Stimulated activated CD8-positive, alpha-beta memory T cell treated with anti-CD3 and anti-CD28 coated beads, Interleukin-15, amount 100 ng/mL, for 24 hours (primary cell): Measurements from ENCODE around the gene PRUNE2.
"Not testable (repeated sequence)": the region's sequence is repeated elsewhere in the genome, so short reads cannot be mapped to it uniquely, and the experiment has no call there.

ENCODE experiments used
- DNase-seq: peaks from one replicate; pipeline ENCODE4 v3.0.0-alpha.2; 2020; ENCODE audit warnings: low read depth

PRUNE2 gene

GRCh38 chr9:76905791-76906646 lies at the start of gene PRUNE2:
Gene PRUNE2, minus strand, starts transcription at chr9:76906114. Its CDS starts 151 bp downstream, at chr9:76905963.
- DNase-seq, result no peak

DNA sequence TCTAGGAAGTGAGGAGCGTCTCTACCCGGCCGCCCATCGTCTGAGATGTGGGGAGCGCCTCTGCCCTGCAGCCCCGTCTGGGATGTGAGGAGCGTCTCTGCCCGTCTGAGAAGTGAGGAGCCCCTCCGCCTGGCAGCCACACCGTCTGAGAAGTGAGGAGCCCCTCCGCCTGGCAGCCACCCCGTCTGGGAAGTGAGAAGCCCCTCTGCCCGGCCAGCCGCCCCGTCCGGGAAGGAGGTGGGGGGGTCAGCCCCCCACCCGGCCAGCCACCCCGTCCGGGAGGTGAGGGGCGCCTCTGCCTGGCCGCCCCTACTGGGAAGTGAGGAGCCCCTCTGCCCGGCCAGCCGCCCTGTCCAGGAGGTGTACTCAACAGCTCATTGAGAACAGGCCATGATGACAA lies 49.5 kb upstream of the PRUNE2 start:
- not testable (repeated sequence) for DNase-seq

DNA sequence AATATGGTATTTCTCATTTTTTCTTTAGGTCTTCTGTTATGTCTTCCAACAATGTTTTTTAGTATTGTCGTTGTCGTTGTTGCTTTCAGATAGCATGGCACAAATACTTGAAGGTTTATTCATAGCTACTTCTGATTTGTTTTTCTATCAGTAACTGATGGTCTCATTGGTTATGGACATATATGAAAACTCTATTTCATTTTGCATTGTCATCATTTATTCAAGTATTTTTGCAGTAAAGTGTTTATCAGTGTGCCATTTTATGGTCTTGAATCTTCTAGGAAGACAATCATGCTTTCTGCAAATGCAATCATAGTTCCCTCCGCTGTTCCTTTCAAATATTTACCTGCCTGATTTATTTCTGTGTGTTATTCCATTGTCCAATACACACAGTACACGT lies 44.0 kb upstream of the PRUNE2 start:
- no peak for DNase-seq

- no peak for DNase-seq
Observed at GRCh38 chr9:76944011-76944410, 38.1 kb upstream of the PRUNE2 start.

DNA sequence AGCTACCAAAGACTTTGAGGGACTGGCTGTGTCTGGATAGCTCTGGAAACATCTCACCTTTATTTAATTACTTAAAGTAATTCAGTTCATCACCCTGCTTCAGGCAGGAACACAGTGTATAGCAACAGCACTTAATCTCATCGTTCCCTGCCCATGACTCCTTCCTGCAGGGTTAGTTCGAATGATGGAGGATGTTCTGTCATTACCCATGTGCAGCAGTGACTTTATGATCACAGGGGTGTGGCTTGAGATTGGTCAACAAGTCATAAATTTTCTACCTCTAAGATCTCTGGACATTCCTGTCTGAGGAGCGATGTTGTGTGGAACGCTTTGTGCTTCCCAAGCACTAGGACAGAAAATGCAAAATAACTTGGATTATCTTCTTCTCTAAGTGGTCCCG lies 37.1 kb upstream of the PRUNE2 start:
- DNase-seq, result no peak

DNA sequence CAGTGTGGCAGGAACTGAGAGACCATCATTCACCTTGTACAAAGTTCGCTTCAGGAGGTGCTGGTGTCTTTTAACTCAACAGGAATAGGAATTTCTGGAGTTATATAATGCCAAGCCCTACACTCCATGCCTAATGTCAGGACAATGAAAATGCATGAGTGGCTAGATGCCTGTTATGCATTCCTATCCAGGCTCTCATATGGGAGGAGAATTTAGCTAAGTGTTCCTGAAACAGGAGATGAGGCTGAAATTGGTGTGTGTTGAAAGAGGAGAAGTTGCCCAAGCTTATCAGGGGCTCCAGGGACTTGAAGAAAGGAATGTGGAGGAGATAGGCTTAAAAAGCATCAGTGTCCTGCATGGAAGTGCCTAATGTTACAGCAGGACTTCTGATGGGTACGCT lies 26.8 kb upstream of the PRUNE2 start:
- no peak for DNase-seq

DNA sequence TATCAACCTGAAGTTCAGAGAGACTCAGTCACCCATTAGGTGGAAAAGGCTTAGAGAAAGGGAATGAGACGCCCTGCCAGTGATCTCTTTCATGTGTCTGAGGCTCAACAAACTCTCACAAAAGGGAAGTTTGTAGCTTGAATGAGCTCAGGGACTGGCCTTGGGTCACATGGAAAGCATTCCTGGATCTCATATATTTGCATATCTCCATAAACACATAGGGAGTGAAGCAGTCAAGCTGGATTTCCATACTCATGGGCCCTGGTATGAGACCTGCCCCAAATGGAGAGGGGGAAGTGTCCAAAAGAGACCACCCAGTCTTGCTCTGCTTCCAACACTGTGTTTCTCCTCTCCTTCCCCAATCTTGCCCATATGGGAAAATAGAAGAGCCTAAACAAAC lies 26.4 kb upstream of the PRUNE2 start:
- DNase-seq, result no peak

- no peak for DNase-seq
Observed at GRCh38 chr9:76927540-76928240, 21.8 kb upstream of the PRUNE2 start.

GRCh38 chr9:76926846-76927245 lies 20.9 kb upstream of the PRUNE2 start:
- no peak for DNase-seq

DNA sequence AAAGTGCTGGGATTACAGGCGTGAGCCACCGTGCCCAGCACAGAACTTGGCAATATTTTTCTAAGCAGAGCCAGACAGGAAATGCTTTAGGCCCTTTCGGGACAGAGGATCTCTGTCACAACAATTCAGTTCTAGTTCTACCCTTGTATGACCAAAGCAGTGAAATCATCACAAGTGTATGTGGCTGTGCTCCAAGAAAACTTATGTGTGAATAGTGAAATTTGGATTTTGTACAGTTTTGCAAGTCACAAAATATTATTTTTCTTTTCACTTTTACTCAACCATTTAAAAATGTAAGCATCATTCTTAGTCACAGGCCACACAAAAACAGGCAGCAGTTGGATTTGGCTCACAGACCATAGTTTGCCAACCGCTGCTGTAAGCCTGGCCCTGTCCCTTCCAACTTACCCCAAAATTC lies 20.4 kb upstream of the PRUNE2 start:
- DNase-seq, result no peak

DNA sequence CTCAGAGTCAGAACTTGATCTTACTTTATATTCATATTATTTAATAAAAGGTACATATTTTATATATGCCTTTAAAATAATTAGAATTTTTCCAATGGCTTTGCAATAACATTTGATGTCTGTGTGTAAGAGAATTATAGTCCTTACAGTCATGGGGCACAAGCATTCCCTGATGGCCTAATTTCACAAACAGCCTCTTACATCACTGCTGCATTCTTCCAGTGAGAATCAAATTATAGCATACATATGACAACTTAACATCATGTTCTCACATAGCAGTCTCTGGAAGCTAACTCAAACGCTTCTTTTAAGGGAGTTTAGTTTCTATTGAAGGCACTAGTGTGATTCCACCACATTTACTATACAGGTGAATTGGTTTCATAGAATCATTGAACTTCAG lies 15.3 kb upstream of the PRUNE2 start:
- no peak for DNase-seq

GRCh38 chr9:76917299-76917698 lies 11.4 kb upstream of the PRUNE2 start:
- no peak for DNase-seq

- DNase-seq, result no peak
Observed at GRCh38 chr9:76916231-76916630, 10.3 kb upstream of the PRUNE2 start.

DNA sequence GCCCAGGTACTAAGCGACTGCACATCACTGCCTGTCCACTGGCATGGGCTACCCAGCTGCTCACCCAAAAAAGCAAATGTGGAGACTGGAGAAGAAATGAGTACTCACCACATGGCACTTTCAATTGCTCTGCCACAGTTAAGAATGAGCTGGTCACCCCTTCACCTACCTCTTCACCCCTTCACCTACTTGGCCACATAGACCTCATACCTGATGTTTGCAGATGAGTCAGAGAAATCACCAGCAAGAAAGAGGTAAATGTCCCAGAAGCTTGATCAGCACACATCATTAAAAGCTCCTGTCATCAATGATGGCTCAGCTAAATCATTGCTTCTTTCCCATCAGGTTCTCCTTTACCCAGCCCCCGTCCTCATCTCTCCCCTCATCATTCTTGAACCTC lies 7.6 kb upstream of the PRUNE2 start:
- DNase-seq, result no peak

DNA sequence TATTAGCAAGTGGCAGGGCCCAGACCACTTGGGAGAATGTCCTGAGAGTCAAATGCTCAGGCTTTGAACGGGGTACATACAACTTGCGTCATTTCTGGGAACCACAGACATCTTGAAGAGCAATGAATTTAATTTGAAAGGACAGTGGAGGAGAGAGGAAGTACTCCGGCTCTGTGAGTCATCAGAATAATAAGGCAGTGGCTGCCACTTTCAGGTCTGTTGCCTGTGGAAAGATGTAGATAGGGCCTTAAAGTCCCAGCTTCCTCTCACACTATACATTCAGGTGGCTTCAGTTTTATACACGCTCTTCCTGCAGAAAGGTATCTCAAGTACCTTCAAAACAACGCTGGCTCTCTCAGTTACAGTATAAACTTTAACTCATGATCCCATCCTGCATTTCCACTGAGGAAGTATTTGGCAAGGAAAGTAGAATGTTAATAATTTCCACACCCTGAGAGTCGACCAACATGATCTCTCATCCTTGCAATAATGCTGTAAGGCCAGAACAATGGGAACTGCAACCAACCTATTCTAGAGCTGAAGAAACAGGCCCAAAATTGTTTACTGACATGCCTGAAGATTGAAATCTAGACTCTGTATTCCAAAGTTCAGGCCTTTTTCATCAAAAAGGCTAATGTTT lies 6.8 kb upstream of the PRUNE2 start:
- DNase-seq, result no peak

DNA sequence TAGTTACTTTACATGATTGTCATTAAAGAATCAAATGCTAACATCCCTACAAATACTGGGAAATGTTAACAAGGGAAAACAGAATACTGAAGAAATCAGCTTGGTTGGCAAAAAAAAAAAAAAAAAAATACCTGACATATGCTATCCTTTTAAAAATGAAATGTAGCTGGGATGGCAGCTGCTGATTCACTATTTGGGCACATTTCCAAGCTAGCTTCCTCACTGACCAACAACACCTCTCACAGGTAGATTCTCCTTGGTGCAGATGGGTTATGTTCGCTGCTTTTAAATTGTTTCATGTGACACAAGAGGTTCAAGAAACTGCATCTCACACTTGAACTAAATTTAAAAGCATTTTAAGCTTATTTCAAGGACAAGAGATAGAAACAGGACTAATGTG lies 6.1 kb upstream of the PRUNE2 start:
- DNase-seq, result no peak

GRCh38 chr9:76910861-76911260 lies 4.9 kb upstream of the PRUNE2 start:
- no peak for DNase-seq

DNA sequence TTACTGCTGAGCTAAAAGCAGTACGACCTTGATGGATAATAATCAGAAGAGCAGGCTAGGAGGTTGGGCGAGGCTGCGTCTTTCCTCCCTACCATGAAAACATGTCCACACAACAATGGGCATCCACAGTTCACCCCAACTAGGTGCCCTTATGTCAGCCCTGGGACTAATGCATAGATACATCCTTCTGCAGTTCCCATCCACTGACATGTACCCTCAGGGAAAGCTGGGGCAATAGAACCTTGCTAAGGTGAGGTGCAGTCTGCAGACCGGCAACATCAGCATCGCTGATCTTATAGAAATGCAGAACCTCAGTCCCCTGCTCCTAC lies 697 bp upstream of the PRUNE2 start:
- DNase-seq, result no peak

DNA sequence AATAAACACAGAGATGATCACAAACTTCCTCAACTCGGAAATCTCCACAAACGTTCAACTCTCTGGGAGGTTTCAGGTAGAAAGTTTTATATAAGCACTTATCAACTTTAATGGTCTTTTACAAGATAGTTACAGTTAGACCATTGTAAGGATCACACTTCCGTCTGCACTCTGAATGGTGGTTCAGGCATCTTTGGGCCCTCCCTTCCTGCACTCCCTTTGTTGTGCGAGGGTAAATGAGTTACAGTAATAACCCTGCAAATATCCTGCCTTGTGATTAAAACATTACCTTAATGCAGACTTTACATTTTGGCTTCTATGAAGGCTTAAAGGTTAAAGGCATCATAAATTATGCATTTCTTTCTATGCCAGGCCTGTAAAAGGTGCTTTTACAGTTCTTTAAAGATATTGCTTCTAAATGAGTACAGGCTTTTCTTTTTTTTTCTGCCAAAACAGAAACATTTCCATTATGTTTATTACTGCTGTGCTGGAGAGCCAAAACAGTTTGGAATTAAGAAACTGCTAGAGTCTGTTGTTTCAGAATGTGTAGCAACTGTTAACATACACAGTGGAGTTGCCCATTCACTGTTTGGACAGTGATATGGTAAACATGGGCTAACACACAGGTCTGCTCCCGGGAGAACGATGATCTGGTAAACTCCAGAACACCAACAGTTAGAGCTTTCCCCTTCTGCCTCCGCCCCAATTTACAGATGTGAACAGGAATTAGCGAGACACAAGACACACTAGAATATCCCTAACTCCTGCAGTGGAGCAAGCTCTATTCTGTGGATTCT lies 1.1 kb downstream of the PRUNE2 start:
- no peak for DNase-seq

DNA sequence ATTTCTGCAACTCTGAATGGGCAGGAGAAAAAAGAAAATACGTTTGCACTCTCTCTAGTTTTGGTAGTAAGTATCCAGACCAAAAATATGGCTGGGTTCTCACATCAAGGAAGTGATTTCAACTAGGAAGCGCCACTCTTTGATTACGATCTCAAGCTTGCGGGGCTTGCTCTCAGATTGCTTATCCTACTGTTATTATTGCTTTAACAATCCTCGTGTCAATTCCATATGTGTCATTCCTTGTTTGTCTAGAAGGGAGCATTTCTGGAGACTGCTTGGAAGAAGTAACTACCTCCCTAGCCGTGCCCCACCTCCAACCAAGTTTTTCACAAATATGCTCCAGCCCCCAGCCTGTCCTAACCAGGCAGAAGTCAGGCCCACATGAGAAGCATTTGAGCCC lies 3.5 kb downstream of the PRUNE2 start:
- DNase-seq, result no peak

DNA sequence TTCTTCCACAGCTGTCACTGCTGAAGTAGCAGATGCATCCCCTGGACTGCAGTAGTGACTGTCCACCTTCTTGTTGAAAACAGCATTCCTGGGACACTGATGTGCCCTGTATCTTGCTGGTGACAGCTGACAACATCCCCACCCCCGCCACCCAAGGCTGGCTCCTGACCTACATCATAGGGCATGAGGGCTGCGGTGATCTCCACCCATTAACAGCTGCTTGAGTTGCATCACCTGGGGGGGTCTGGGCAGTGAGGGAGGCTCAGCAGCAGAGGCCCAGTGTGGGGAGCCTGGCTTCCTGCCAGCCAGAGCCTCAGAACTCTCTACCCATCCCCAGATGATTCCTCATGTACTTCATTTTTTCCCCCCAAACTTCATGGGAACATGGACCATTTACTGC lies 4.1 kb downstream of the PRUNE2 start:
- DNase-seq, result no peak

DNA sequence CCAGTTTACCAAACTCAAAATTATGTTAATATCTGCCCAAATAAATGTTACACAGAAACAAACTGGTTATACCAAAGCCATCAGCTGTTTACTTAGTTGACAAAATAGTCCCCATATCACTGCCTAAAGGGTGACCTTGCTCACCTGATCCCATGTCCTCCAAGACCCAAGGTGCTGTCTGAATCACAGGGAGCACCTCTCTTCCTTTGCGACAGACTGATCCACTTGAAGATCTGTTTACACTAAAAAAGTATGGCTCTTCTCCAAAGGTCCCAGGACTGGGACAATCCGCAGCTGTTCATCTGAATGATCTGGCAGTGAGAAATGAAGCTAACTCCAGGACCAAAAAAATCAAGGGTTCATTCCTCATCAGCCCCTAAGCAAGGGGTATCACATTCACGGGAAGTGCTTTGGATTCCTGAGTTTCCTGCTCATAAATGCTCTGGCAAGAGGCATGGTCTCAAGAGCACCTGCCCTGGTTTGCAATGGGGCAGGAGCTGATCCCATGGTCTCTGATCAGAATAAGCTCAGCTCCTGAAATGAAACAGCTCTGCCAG lies 5.0 kb downstream of the PRUNE2 start:
- no peak for DNase-seq
